Measurements from ENCODE around the gene CEBPZOS. TPM values are rescaled to one million over a fixed set of nuclear protein-coding genes. Genes with fewer than 3 reads are reported as not detected.

Gene CEBPZOS
- total RNA-seq, 2 experiments from 2014 or later: 23.4 to 24.6 TPM

DNA sequence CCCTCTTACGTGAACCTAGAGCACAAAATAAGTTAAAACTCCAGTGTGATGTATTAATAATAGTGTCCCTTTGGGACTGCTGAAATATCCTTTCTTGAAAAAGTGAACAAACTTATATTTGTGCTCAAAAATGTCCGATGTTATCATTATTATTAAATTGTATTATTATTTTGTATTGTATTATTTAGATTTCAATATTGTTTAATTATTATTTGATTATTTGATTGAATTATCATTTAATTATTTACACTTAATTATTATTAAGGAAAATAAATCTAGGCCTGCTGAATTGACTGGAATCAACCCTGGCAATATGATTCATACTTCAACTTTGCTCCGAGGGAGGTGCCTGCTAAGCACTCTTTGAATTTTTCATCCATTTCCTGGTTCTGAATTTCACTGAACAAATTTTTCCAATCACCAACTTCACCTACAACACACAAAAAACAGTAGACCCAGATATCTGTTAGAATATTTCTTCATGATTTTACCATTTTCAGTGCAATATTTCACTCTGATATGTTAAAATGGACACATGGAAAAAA, 28.6 kb upstream of the CEBPZOS start:
- Histone ChIP-seq H3K27ac (ENCODE audit: low read depth in 1 of 2, low read length in 2 of 2) (no peak overlapping the region), H3K27me3 (ENCODE audit: control insufficient read depth in 1 of 2, insufficient read depth in 2 of 2, low read length in 2 of 2) (no peaks in the 10 kb centered on the region), H3K4me3 (ENCODE audit: low read length) (no peak overlapping the region), H3K4me1 (ENCODE audit: insufficient read depth, low read length) (no peaks in the 10 kb centered on the region), H3K9me3 (ENCODE audit: control insufficient read depth in 1 of 2, insufficient read depth in 1 of 2, low read length in 2 of 2) (peaks cover 0 to 9% of the 10 kb centered on the region in 2 experiments), H3K36me3 (ENCODE audit: insufficient read depth, low read length) (no peaks in the 10 kb centered on the region)
- no peak for ATAC-seq (ENCODE audit: poor library complexity)
- TF ChIP-seq, protein P1, sequence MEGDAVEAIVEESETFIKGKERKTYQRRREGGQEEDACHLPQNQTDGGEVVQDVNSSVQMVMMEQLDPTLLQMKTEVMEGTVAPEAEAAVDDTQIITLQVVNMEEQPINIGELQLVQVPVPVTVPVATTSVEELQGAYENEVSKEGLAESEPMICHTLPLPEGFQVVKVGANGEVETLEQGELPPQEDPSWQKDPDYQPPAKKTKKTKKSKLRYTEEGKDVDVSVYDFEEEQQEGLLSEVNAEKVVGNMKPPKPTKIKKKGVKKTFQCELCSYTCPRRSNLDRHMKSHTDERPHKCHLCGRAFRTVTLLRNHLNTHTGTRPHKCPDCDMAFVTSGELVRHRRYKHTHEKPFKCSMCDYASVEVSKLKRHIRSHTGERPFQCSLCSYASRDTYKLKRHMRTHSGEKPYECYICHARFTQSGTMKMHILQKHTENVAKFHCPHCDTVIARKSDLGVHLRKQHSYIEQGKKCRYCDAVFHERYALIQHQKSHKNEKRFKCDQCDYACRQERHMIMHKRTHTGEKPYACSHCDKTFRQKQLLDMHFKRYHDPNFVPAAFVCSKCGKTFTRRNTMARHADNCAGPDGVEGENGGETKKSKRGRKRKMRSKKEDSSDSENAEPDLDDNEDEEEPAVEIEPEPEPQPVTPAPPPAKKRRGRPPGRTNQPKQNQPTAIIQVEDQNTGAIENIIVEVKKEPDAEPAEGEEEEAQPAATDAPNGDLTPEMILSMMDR (IDR thresholded peaks at IDR 0.05): no peak
- no peaks in the 10 kb centered on the region for H3K36me3 Mint-ChIP-seq (ENCODE audit: low read depth)
- DNase-seq: no peak
- no peaks in the 10 kb centered on the region for H3K4me1 Mint-ChIP-seq (ENCODE audit: low read depth)
- peaks cover 8% of the 10 kb centered on the region for H3K9me3 Mint-ChIP-seq
- ChIA-PET CTCF (interaction anchor here (1.0 to 1.2 kb wide), 3 partner anchors 9 to 35 kb away, joined by 3 to 5 read pairs (median 4); no protein-coding TSS in a partner anchor), POLR2A (no interaction called here)
- no peaks in the 10 kb centered on the region for H3K27me3 Mint-ChIP-seq
- H3K4me3 Mint-ChIP-seq: no peak overlapping the region
- no peak overlapping the region for H3K27ac Mint-ChIP-seq
- intact Hi-C loops (cut with DNase I, micrococcal nuclease): loop anchor here (2.0 to 5.0 kb wide), 3 partner anchors 65 to 710 kb away; partner anchors contain the start of genes CEBPZ (in 1 of the 2) and NDUFAF7 (in 1 of the 2)

DNA sequence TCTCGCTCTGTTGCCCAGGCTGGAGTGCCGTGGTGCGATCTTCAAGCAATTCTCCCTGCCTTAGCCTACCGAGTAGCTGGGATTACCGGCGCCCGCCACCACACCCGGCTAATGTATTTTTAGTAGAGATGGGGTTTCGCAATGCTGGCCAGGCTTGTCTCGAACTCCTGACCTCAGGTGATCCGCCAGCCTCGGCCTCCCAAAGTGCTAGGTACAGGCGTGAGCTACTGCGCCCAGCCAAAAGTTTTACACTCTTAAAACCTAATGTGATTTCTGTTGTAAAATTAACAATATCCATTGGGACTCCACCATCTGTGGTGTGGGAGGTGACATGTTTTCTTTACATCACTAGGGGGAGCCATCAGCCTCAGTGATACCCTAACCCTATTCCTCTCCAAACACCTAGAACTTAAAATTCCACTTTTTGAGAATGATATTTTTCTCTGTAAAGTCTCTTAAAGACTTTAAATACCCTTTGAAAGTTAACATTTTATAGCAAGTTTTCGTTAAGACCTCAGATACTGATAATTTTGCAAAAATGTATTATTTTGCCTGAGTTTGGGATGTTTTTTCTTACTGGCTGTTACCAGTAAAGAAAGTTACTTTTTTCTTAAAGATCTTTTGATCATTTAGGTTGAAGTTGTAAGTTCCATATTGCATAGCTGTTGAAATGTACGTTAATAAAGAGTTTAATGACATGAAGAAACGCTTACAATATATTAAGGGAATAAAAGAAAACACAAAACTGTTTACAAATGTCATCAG, 27.9 kb upstream of the CEBPZOS start:
- H3K36me3 Mint-ChIP-seq (ENCODE audit: low read depth): no peaks in the 10 kb centered on the region
- ATAC-seq (ENCODE audit: poor library complexity) (peak; percentile 85), DNase-seq (peak in 6 of 14 experiments; percentile 6 to 66 (median 46))
- CTCF ChIA-PET: interaction anchor here (0.6 to 1.1 kb wide), 4 partner anchors 10 to 1179 kb away, joined by 3 to 5 read pairs (median 4); partner anchors contain the start of gene EIF2AK2
- Histone ChIP-seq H3K27ac (ENCODE audit: low read depth in 1 of 2, low read length in 2 of 2) (no peak overlapping the region), H3K4me3 (ENCODE audit: low read length) (no peak overlapping the region), H3K9me3 (ENCODE audit: control insufficient read depth in 1 of 2, insufficient read depth in 1 of 2, low read length in 2 of 2) (peaks cover 0 to 9% of the 10 kb centered on the region in 2 experiments), H3K4me1 (ENCODE audit: insufficient read depth, low read length) (no peaks in the 10 kb centered on the region), H3K27me3 (ENCODE audit: control insufficient read depth in 1 of 2, insufficient read depth in 2 of 2, low read length in 2 of 2) (no peaks in the 10 kb centered on the region), H3K36me3 (ENCODE audit: insufficient read depth, low read length) (no peaks in the 10 kb centered on the region)
- no peaks in the 10 kb centered on the region for H3K27me3 Mint-ChIP-seq
- no peak overlapping the region for H3K4me3 Mint-ChIP-seq
- H3K9me3 Mint-ChIP-seq: peaks cover 8% of the 10 kb centered on the region
- no peak overlapping the region for H3K27ac Mint-ChIP-seq
- intact Hi-C loops (cut with DNase I, micrococcal nuclease): loop anchor here (2.0 to 5.0 kb wide), 3 partner anchors 64 to 709 kb away; partner anchors contain the start of genes CEBPZ (in 1 of the 2) and NDUFAF7 (in 1 of the 2)
- POLR2A ChIA-PET: no interaction called here
- H3K4me1 Mint-ChIP-seq (ENCODE audit: low read depth): no peaks in the 10 kb centered on the region
- TF ChIP-seq, protein P1 (IDR thresholded peaks at IDR 0.05): peak; percentile 71

DNA sequence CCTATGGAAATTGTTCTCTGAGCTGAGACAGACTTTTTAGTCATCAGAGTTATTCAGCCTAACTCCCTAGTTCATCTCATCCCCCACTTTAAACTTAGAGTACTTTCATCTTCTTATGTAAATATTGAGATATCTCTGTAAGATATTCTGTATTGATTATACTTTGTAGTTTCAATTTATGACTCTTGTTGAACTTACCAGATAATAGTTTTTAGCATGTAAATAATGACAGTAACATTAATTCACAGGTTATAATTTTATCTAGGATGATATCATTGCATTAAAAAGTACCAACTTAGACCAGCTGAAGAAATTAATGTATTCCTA, 24.7 kb upstream of the CEBPZOS start:
- ChIA-PET POLR2A (interaction anchor here (0.8 kb wide), 1 partner anchor 15 kb away, joined by 3 read pairs; the partner anchor contains the start of gene EIF2AK2), CTCF (interaction anchor here (1.2 kb wide), 1 partner anchor 78 kb away, joined by 3 read pairs; no protein-coding TSS in a partner anchor)
- Mint-ChIP-seq H3K27ac (no peak overlapping the region), H3K9me3 (no peaks in the 10 kb centered on the region), H3K4me1 (ENCODE audit: low read depth) (no peaks in the 10 kb centered on the region), H3K36me3 (ENCODE audit: low read depth) (no peaks in the 10 kb centered on the region), H3K27me3 (no peaks in the 10 kb centered on the region), H3K4me3 (no peak overlapping the region)
- no peak for ATAC-seq (ENCODE audit: poor library complexity)
- Histone ChIP-seq H3K9me3 (ENCODE audit: control insufficient read depth in 1 of 2, insufficient read depth in 1 of 2, low read length in 2 of 2) (no peaks in the 10 kb centered on the region), H3K27ac (ENCODE audit: low read depth in 1 of 2, low read length in 2 of 2) (no peak overlapping the region), H3K27me3 (ENCODE audit: control insufficient read depth in 1 of 2, insufficient read depth in 2 of 2, low read length in 2 of 2) (no peaks in the 10 kb centered on the region), H3K4me3 (ENCODE audit: low read length) (no peak overlapping the region), H3K4me1 (ENCODE audit: insufficient read depth, low read length) (no peaks in the 10 kb centered on the region), H3K36me3 (ENCODE audit: insufficient read depth, low read length) (no peaks in the 10 kb centered on the region)
- DNase-seq: no peak
- TF ChIP-seq, protein P1 (IDR thresholded peaks at IDR 0.05): no peak
- intact Hi-C loops (cut with DNase I, micrococcal nuclease): loop anchor here in 1 of 2 experiments (10.0 kb wide), 1 partner anchor 213 kb away; no protein-coding TSS in a partner anchor

Data from CD4-positive, alpha-beta T cell (primary cell).